Activated T-cell treated with anti-CD3 and anti-CD28 coated beads, Interleukin-2, amount 50 U/mL, for 72 hours (primary cell): ENCODE results near the gene VPS54. TPM values are rescaled to one million over a fixed set of nuclear protein-coding genes. Genes with fewer than 3 reads are reported as not detected.
A peak's percentile ranks its signal among the peaks of the same experiment; 100 is the strongest.

Experiments
- ATAC-seq, 2 donors: fragments of 150-1000 bp; cut with Tn5 transposase; replicated peaks in 1 of 2; 2 replicates each; pipeline ENCODE4 v1.10.0; 2021; ENCODE audit warnings: moderate library complexity in 2 of 2, mild to moderate bottlenecking in 1 of 2
- DNase-seq, 2 donors: peaks; one replicate each; pipeline ENCODE4 v3.0.0; 2021 to 2022; ENCODE audit warnings: mixed read lengths in 1 of 2
- H3K27ac Mint-ChIP-seq: one replicate; pipeline ENCODE4 v1.8.0; 2022; ENCODE audit warnings: mild to moderate bottlenecking, moderate library complexity, mixed read lengths
- H3K27me3 Mint-ChIP-seq: one replicate; pipeline ENCODE4 v1.8.0; 2022; ENCODE audit warnings: low read depth, mixed read lengths
- H3K36me3 Mint-ChIP-seq, 2 donors: one replicate each; pipeline ENCODE4 v1.8.0; 2022; ENCODE audit warnings: mixed read lengths in 2 of 2, mild to moderate bottlenecking in 1 of 2; ENCODE audit not compliant: insufficient read depth in 2 of 2
- H3K4me1 Mint-ChIP-seq: one replicate; pipeline ENCODE4 v1.8.0; 2022; ENCODE audit warnings: low read depth, mixed read lengths
- H3K4me3 Mint-ChIP-seq, 2 donors: one replicate each; pipeline ENCODE4 v1.8.0; 2022; ENCODE audit warnings: mild to moderate bottlenecking in 2 of 2, mixed read lengths in 2 of 2, moderate library complexity in 2 of 2
- H3K9me3 Mint-ChIP-seq, 2 donors: one replicate each; pipeline ENCODE4 v1.8.0; 2022; ENCODE audit warnings: mixed read lengths in 2 of 2
- total RNA-seq, 2 donors: library from RNA; stranded (reverse); gene quantifications; one replicate each; pipeline ENCODE4 v1.2.3, GENCODE V29; 2022

The VPS54 gene
- total RNA-seq, 2 donors from 2014 or later, result 12.9 to 13.2 TPM

- H3K36me3 Mint-ChIP-seq, result peaks cover 0 to 13% of the 10 kb centered on the region in 2 donors
These were observed 139.3 kb downstream of the VPS54 start for GRCh38 chr2:63879876-63880433.

DNA sequence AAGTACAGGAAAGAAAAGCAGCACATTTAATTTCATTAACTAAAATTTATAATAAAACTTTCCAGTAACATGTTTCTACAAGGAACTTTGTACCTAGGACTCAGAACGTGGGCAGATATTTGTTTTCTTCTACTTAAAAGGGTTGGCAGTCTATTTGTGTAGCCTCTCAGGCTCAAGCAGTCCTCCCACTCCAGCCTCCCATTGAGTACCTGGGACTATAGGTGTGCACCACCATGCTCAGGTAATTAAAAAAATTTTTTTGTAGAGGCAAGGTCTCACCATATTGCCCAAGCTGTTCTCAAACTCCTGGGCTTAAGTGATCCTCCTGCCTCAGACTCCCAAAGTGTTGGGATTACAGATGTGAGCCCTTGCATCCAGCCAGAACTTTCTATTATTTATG, 140.7 kb downstream of the VPS54 start:
- DNase-seq, result no peak
- no peak overlapping the region for H3K4me3 Mint-ChIP-seq
- no peaks in the 10 kb centered on the region for H3K27me3 Mint-ChIP-seq
- ATAC-seq, result no peak
- H3K9me3 Mint-ChIP-seq, result no peaks in the 10 kb centered on the region
- H3K36me3 Mint-ChIP-seq, result peaks cover 4 to 11% of the 10 kb centered on the region in 2 donors
- peaks cover 53% of the 10 kb centered on the region for H3K4me1 Mint-ChIP-seq
- H3K27ac Mint-ChIP-seq, result no peak overlapping the region

More at GRCh38 chr2:63879876-63880433, 139.3 kb downstream of the VPS54 start:
- Mint-ChIP-seq H3K4me3 (no peak overlapping the region), H3K4me1 (peaks cover 50% of the 10 kb centered on the region), H3K27ac (no peak overlapping the region), H3K27me3 (no peaks in the 10 kb centered on the region), H3K9me3 (no peaks in the 10 kb centered on the region)
- no peak for DNase-seq
- ATAC-seq, result no peak

GRCh38 chr2:63876311-63876710, 142.9 kb downstream of the VPS54 start:
- peaks cover 9 to 19% of the 10 kb centered on the region in 2 donors for H3K36me3 Mint-ChIP-seq
- H3K9me3 Mint-ChIP-seq, result peaks cover 0 to 2% of the 10 kb centered on the region in 2 donors
- no peak for ATAC-seq
- no peaks in the 10 kb centered on the region for H3K27me3 Mint-ChIP-seq
- H3K4me3 Mint-ChIP-seq, result no peak overlapping the region
- H3K27ac Mint-ChIP-seq, result no peak overlapping the region
- no peak for DNase-seq
- H3K4me1 Mint-ChIP-seq, result peaks cover 38% of the 10 kb centered on the region

DNA sequence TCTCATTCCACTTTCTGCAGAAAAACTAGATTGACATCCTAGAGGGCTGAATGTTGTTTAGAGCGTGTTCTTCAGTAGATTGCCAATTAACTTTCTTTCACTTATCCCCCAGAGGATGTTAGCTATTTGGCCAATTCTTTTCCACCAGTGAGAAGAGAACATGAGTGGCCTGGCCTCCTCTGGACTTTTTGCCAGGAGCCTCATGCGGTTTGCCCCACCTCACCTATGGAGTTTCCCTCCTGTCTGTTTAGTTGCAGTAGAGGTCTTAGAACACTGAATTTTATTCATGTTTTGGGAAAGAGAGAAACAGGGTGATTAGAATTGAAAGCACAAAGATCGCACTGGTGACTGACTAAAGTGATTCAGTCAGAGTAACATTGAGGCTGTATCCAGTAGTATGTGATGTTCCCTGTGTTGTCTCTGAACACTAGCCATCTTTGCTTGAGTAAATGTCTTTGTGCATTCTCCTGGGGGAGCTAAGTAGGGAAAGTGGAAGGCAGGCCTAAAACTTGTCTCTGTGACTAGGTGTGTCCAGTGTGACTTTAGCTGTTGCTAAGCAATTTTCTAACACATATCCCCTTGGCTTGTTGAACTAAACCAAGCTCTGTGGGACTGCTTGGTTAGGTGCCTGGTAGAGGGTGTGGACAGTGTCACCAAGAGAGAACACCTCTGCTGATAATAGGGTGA, 143.5 kb downstream of the VPS54 start:
- Mint-ChIP-seq H3K27me3 (no peaks in the 10 kb centered on the region), H3K9me3 (peaks cover 0 to 2% of the 10 kb centered on the region in 2 donors), H3K27ac (peak overlapping the region; percentile 45), H3K4me1 (peaks cover 32% of the 10 kb centered on the region), H3K4me3 (peak overlapping the region in 1 of 2 donors; percentile 15), H3K36me3 (peaks cover 9 to 19% of the 10 kb centered on the region in 2 donors)
- DNase-seq, result no peak
- ATAC-seq, result peak in 1 of 2 donors; percentile 32

DNA sequence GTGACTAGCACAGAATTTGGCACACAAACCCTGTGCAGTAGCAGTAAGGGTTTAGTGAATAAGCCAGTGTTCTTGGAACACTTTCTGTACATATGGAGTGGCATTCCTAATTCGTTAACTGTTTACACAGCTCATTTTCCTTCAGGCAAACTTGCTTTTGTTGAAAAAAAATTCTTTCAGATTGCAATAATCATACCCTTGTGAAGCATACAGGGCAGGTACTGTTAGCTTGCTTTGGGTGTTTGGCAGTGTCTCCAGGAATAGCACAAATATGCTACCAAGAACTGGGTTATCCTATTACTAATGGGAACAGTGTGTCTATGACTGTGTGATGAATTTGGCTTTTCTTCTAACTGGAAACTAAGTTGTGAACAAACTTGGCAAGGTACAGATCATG, 144.1 kb downstream of the VPS54 start:
- Mint-ChIP-seq H3K4me1 (peaks cover 30% of the 10 kb centered on the region), H3K36me3 (peaks cover 9 to 19% of the 10 kb centered on the region in 2 donors), H3K27me3 (no peaks in the 10 kb centered on the region), H3K4me3 (no peak overlapping the region), H3K27ac (peak overlapping the region; percentile 45), H3K9me3 (peaks cover 0 to 2% of the 10 kb centered on the region in 2 donors)
- DNase-seq, result no peak
- no peak for ATAC-seq

DNA sequence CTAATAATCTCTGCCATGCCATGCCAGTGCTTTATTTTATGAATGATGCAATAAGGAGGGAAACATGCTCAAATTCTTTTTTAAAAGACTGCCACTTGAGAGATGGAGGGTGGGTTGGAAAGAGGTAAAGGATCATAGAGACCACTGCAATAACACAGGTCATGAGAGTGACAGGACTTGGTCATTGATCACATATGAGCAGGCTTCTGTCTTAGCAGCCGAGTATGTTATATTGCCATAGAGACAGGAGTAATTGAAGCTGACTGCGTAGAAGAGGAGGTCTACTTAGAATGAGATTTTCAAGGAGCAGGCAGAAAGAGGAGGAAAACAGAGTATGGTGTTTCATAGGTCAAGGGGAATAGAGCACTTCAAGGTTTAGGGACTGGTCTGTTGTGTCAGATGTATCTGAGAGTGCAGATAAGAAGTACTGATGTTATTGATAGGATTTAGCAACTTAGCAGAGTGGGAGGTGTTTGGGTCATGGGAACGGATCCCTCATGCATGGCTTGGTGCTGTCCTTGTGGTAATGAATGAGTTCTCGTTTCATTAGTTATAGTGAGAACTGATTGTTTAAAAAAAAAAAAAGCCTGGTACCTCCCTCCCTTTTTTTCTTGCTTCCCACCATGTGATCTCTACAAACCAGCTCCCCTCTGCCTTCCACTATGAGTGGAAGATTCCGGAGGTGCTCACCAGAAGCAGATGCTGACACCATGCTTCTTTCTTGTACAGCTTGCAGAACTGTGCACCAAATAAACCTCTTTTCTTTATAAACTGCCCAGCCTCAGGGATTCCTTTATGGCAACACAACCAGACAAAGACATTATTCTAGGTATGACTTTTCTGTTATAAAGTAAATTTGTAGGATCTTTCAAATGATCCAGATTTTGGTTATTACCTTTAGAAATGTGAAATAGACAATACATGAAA, 144.8 kb downstream of the VPS54 start:
- Mint-ChIP-seq H3K36me3 (peaks cover 9 to 19% of the 10 kb centered on the region in 2 donors), H3K27ac (peak overlapping the region; percentile 3), H3K4me3 (no peak overlapping the region), H3K4me1 (peaks cover 30% of the 10 kb centered on the region), H3K27me3 (no peaks in the 10 kb centered on the region), H3K9me3 (peaks cover 0 to 2% of the 10 kb centered on the region in 2 donors)
- ATAC-seq (no peak), DNase-seq (no peak)

DNA sequence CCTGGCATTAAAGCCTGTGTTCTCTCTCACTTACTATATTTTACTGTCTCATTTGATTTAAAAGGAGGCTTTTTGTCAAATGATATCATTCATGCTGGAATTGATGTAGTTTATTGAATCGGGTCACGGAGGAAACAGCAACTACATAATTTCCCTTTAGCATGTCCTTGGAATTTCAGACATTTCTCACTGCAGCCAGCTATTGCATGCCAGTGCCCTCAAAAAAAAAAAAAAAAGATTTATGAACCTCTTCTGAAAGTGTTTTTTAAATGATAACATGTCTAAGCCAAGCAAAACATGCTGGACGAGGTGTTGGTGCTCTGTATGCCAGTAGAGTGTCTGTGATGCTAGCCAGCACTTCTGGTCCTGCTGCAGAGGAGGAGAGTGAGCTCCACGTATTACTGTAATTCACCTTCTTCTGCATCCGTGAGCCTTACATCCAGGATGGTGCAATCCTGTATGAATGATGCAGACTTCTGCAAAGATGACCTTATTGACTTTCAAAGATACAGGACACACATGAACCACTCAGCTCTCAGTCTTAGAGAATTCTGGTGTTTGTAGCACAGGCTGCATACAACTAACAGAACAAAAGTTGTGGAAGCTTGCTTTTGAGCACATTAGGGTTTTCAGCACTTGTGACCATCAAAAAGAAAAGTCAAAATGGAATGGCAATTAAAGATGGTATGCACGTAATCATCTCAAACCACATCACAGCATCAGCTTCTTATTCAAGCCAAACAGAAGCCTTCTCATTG, 146.5 kb downstream of the VPS54 start:
- ATAC-seq (no peak), DNase-seq (no peak)
- no peak overlapping the region for H3K27ac Mint-ChIP-seq
- H3K4me3 Mint-ChIP-seq, result no peak overlapping the region
- peaks cover 9 to 20% of the 10 kb centered on the region in 2 donors for H3K36me3 Mint-ChIP-seq
- H3K9me3 Mint-ChIP-seq, result peaks cover 0 to 2% of the 10 kb centered on the region in 2 donors
- H3K4me1 Mint-ChIP-seq, result peaks cover 30% of the 10 kb centered on the region
- H3K27me3 Mint-ChIP-seq, result no peaks in the 10 kb centered on the region

DNA sequence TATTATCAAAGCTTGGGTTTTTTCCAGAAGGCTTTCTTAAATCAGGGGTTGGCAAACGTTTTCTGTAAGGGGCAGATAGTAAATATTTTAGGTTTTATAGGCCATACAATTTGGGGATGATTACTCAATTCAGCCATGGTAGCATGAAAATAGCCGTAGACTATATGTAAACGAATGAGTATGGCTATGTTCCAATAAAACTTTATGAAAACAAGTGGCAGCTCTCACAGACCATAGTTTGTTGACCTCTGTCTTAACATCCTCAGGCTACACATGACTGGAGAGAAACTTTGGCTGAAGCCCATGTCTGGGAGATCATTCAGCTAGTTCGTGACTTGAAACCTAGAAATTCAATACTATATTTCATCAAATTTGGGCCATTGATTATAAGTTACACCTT, 147.4 kb downstream of the VPS54 start:
- Mint-ChIP-seq H3K27ac (no peak overlapping the region), H3K9me3 (peaks cover 0 to 2% of the 10 kb centered on the region in 2 donors), H3K4me1 (peaks cover 23% of the 10 kb centered on the region), H3K4me3 (no peak overlapping the region), H3K36me3 (peaks cover 9 to 15% of the 10 kb centered on the region in 2 donors), H3K27me3 (no peaks in the 10 kb centered on the region)
- DNase-seq (no peak), ATAC-seq (no peak)

GRCh38 chr2:63870679-63871078, 148.5 kb downstream of the VPS54 start:
- ATAC-seq (no peak), DNase-seq (no peak)
- H3K4me1 Mint-ChIP-seq, result peaks cover 24% of the 10 kb centered on the region
- H3K27me3 Mint-ChIP-seq, result no peaks in the 10 kb centered on the region
- H3K9me3 Mint-ChIP-seq, result peaks cover 0 to 2% of the 10 kb centered on the region in 2 donors
- peaks cover 9 to 15% of the 10 kb centered on the region in 2 donors for H3K36me3 Mint-ChIP-seq
- no peak overlapping the region for H3K27ac Mint-ChIP-seq
- H3K4me3 Mint-ChIP-seq, result no peak overlapping the region

- DNase-seq (no peak), ATAC-seq (no peak)
- H3K36me3 Mint-ChIP-seq, result peaks cover 3 to 16% of the 10 kb centered on the region in 2 donors
- no peaks in the 10 kb centered on the region for H3K9me3 Mint-ChIP-seq
- peak overlapping the region in 1 of 2 donors; percentile 7 for H3K4me3 Mint-ChIP-seq
- H3K27me3 Mint-ChIP-seq, result no peaks in the 10 kb centered on the region
- H3K27ac Mint-ChIP-seq, result peak overlapping the region; percentile 24
- H3K4me1 Mint-ChIP-seq, result peaks cover 43% of the 10 kb centered on the region
These were observed 153.1 kb downstream of the VPS54 start for GRCh38 chr2:63866009-63866709.

GRCh38 chr2:63865159-63865799, 153.9 kb downstream of the VPS54 start:
- no peak overlapping the region for H3K4me3 Mint-ChIP-seq
- H3K36me3 Mint-ChIP-seq, result peaks cover 3 to 16% of the 10 kb centered on the region in 2 donors
- ATAC-seq, result no peak
- H3K9me3 Mint-ChIP-seq, result no peaks in the 10 kb centered on the region
- no peaks in the 10 kb centered on the region for H3K27me3 Mint-ChIP-seq
- no peak for DNase-seq
- peak overlapping the region; percentile 6 for H3K27ac Mint-ChIP-seq
- H3K4me1 Mint-ChIP-seq, result peaks cover 49% of the 10 kb centered on the region

DNA sequence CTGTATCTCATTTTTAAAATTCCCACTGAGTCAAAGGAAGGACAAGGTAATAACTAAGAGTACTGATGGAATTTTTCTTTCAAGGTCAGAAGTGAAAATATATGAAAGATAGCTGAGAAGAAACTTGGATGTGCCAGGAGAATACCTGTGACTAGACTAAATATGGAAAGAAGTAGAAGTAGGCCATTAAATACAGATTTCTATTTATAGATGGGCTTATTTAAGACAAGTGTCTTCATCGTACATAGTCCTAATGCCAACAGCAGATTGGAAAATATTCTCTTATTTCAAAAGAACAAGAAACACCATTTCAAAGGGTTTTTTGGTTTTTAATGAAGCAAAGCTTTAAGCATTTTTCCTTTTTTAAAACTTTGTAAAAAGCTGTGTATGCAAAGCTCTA, 155.5 kb downstream of the VPS54 start:
- peak overlapping the region; percentile 97 for H3K27ac Mint-ChIP-seq
- H3K9me3 Mint-ChIP-seq, result no peaks in the 10 kb centered on the region
- ATAC-seq (no peak), DNase-seq (no peak)
- H3K27me3 Mint-ChIP-seq, result no peaks in the 10 kb centered on the region
- H3K4me1 Mint-ChIP-seq, result peaks cover 49% of the 10 kb centered on the region
- H3K36me3 Mint-ChIP-seq, result peaks cover 3 to 19% of the 10 kb centered on the region in 2 donors
- H3K4me3 Mint-ChIP-seq, result no peak overlapping the region
